GM18508 (cell line): ENCODE data around the gene WDPCP.
A peak's percentile ranks its signal among the peaks of the same experiment; 100 is the strongest.
"Not testable (repeated sequence)": the region's sequence is repeated elsewhere in the genome, so short reads cannot be mapped to it uniquely, and the experiment has no call there.

Experiments
- ATAC-seq: cut with Tn5 transposase; IDR thresholded peaks from one replicate; pipeline ENCODE4 v1.9.1; 2021; ENCODE audit warnings: moderate number of reproducible peaks; ENCODE audit not compliant: insufficient read depth, unreplicated experiment

The WDPCP gene

DNA sequence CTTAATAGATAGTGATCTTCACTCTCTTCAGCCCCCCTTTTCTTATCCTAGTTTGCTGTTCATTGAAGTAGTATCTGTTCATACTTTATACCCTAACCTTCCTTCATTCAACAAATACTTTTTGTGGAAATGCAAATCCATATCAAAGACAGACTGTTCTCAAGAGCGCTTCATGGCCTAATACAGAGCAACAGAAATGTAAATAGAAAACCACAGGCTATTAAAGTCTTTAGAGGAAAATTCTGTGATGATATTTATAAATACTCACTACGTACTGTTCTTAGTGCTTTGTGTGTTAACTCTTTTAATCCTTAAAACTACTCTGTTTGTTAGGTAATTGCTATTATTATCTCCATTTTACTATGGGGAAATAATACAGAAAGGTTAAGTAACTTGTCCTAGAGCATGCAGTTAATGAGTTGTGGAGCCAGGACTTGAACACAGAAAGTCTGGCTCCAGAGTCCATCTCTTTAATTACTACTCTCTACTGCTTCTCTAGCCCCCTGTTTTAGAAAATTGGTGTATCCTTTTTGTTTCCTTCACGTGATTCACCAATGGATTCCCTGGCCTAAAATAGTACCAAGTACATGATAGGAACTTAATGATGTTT, 3.4 kb upstream of the WDPCP start:
- no peak for ATAC-seq

DNA sequence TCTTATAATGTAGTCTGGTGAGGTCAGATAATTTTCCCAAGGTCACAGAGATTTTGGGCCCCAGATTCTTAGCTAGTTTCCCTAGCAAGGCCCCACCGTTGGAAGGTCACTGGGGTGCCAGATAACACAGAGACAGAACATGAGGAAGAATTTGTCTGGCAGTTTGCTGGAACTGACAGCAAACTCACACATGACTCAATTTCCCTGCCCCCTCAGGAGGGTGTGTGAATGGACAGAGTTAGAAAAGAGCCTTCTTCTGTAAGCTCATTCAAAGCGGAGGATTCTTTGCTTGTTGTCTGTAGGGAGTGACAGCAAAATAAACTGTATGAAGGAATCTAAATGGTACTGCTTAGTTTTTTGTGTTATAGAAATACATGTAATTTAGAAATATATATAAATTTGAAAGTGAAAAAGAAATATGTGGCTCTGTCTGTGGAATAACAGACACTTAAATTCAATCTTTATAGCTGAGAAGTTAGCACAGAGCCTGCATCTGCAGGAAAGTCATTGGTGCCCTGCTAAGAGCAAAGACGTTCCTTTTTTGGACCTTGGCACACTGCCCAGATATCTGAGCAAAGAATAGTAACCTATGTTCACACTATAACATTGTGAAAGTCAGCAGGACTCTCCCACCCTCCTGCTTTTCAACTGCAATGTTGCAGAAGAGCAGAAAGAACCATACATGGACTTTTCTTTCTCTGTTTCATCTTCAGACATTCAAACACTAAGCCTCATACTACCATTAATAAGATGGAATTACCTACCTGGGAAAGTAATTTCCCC, 2.5 kb upstream of the WDPCP start:
- ATAC-seq: no peak

DNA sequence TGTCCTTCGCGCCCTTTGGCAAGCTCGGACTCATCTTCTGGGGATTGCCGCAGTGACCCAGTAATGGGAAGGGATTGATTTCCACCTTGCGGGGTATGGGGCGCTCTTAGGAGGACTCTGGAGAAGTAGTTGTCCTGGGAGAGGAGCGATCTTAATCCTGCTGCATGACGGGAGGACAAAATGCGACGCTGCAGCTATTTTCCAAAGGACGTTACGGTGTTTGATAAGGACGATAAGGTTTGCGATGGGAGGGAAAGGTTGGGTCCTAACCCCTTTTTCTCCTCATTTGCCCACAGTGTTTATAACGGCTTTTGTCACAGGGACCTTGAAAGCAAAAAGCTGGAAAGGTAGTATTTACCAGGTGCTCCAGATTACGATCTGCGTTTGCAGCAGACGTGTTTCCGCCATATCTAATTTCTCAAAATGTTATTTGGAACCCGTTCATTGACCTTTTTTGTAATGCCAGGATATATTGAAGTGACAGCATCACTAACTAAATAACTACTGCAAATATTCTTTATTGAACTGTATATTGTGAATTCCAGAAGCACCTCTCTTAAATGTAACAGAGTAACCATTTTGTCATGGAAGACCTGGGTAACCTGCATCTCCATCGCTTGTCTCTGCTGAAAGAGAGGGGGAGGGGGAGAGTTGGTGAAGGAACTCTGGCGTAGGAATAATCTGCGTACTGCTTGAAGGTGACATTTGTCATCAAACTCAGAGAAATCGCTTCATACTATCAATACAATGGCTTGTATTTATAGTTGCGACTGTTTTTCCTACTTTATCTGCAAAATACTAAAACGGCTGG, 1.1 kb upstream of the WDPCP start:
- peak; percentile 5 for ATAC-seq

DNA sequence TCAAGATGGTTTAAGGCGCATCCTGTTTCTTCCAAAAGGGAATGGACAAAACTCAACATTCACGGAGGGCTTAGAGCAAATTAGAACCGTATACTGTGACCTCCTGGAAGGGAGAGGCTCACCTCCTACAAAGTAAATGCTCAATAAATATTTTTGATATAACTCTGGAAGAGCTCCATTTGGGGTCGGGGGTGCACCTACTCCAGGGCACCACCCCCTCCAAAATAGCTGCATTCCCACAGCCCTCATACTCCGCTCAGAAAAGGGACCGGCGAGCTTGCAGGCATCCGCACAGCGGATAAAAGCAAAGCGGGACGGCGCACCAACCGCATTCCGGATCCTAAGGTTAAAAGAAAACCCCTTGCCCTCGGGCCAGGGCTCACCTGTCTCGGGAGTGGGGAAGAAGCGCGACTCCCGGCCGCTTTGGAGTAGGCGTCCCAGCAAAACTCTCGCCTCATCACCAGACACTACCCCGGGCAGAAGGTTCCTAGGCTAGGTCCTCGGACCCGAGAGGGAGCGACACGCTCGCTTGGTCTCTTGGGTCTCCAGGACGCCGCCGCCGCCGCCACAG, 378 bp downstream of the WDPCP start:
- ATAC-seq: no peak

DNA sequence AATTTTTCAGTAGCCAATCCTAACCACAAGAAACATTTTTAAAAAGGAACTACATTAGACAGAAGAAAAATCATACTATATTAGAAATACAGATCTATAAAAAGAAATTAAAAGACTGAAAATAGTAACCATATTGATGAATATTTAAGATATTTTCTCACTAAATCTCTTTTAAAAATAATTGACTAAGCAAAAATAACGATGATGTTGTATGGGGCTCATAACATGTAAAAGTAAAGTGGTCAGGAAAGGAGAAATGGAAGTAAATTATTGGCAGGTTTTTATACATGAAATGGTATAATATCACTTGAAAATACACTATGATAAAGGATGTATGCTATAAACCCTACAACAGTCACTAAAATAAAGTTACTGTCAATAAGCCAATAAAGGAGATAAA, 5.4 kb downstream of the WDPCP start:
- no peak for ATAC-seq

DNA sequence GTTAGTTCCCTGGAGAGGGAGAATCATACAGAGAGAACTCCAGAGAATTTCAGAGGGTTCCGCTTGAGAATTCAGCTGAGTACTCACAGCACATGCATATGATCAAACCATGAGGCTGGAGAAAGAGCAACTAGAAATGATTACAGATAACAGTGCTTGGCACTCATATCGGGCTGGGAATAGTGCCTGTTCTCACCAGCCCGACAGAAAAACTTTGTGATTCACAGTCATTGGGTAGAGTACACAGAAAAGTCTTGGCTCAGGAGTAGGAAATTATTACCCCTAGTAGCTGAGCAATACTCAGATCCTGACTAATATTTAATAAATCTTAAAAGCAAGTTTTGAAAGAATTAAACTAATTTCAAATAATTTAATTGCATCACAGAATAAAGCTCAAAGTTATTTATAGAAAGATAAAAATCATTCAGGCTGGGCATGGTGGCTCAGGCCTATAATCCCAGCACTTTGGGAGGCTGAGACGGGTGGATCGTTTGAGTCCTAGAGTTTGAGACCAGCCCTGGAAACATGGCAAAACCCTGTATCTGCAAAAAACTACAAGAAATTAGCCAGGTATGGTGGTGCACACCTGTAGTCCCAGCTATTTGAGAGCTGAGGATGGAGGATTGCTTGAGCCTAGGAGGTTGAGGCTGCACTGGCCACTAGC, 6.8 kb downstream of the WDPCP start:
- no peak for ATAC-seq

DNA sequence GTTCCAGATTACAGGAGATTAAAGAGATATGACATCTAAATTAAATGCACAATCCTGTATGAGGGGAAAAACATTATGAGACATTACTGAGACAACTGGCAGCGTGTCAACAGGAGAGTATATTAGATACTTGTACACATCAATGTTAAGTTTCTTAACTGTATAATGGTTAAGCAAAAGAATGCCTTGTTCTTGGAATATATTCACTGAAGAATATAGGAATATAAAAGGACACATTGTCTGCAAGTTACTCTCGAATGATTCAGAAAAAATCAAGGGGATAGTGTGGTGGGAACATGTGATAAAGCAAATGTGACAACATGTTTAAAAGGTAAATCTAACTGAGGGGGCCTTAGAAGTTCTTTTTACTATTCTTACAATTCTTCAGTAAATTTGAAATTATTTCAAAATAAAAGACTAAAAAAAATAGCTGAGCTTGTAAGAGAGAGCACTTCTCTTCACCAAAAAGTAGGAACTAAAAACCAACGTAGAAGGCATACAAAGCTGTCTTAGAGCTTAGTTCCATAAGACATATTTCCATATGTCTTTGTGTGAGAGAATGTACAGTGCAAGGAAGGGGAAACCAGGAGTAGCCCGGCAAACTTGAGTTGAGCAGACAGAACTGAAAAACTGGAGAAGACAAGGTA, 7.5 kb downstream of the WDPCP start:
- no peak for ATAC-seq

DNA sequence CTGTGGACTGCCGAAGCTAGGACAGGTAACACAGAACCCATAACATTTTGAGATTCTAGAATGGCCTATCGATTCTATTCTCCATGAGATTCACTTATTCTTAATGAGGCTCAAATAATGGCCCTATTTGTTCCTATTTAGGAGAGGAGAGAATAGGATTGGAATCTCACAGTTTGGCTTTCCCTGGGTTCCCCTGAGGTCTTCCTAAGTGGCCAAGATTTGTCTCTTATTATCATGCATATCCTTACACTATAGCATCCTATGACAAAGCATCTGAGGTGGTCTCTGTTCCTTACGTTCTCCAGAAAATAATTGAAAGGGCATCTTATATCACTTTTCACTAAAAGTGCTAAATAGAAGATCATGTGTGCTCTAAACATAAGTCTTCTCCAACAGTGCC, 9.5 kb downstream of the WDPCP start:
- ATAC-seq: no peak

DNA sequence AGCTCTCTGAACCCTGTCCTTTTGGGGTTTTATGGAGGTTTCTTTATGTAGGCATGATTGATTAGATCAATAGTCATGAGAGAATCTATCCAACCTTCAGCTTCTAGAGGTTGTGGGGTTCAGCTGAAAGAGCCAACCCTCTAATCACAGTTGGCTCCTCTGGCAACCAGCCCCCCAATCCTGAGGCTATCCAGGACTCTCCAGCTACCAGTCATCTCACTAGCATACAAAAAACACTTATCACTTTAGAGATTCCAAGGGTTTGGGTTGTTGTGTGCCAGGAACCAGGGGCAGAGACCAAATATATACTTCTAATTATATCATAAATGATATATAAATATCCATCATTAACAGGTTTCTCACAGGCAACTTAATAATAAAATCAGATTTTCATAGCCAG, 11.7 kb downstream of the WDPCP start:
- no peak for ATAC-seq

DNA sequence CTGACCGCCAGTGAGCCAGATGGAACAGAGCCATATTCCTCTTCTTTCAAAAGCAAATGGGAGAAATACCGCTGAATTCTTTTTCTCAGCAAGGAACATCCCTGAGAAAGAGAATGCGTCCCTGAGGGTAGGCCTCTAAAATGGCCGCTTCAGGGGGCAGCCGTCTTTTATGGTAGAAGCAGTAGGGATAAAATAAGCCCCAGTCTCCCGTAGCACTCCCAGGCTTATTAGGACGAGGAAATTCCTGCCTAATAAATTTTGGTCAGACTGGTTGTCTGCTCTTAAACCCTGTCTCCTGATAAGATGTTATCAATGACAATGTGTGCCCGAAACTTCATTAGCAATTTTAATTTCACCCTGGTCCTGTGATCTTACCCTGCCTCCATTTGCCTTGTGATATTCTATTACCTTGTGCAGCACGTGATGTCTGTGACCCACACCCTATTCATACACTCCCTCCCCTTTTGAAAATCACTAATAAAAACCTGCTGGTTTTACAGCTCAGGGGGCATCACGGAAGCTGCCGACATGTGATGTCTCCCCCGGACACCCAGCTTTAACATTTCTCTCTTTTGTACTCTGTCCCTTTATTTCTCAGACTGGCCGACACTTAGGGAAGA, 14.4 kb downstream of the WDPCP start:
- not testable (repeated sequence) for ATAC-seq

DNA sequence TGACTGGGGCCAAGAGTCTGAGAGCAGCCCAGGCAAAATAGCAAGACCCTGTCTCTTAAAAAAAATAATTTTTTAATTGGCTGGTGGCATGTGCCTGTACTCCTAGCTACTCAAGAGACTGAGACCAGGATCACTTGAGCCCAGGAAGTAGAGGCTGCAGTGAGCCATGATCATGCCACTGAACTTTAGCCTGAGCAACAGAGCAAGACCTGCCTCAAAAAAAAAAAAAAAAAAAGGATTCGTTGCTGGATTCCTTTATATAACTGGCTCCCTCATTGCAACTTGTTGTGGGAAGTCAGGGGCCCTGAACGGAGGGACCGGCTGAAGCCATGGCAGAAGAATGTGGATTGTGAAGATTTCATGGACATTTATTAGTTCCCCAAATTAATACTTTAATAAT, 15.3 kb downstream of the WDPCP start:
- not testable (repeated sequence) for ATAC-seq

DNA sequence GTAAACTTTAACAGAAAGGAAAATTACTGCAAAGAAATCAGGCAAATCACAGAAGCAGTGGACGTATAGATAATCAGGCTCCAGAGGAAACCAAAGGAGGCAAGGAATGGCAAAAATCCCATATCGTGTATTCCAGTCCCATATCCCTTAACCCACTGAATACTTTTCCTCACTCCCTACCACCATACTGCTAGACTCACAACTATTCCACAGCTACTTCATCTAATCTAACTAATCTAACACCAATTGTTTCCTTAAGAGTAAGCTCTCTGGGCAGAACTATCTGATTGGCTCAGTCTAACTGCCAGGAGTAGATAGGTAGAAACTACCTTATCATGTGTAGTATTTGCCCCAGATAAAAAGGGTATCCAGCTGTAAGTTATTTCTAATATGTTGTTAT, 16.3 kb downstream of the WDPCP start:
- no peak for ATAC-seq

DNA sequence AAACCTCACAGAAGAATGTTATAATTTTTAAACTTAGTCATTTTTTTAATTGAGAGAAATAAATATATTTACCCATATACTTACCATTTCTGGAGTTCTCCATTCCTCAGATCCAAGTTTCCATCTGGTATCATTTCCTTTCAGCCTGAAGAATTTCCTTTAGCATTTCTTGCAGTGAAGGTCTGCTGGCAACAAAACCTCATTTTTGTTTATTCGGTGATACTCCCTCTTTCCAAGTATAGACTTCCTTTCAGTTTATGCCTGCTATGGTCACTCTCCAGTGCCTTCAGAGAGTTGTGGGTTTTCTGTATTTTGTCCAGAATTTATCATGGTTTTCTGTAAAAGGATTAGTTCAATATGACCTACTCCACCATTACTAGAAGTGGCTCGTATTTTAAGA, 17.0 kb downstream of the WDPCP start:
- ATAC-seq: no peak

DNA sequence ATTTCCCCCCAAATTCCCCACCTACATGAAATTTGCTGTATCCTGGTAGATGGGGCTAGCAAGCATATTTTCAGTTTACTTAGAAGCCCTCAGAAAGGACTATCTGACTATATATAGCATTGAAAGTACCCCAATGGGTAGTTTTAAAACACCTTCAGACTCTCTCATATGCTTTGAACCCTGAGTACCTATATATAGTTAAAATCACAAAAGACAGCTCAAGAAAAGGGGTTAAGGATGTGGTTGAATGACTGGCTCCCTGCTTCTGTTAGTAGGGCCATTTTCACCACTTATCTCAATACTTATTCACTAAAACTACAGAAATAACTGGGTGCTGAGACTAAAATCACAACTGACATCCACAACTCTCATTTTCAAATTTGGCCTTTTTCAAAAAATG, 18.5 kb downstream of the WDPCP start:
- peak; percentile 59 for ATAC-seq

DNA sequence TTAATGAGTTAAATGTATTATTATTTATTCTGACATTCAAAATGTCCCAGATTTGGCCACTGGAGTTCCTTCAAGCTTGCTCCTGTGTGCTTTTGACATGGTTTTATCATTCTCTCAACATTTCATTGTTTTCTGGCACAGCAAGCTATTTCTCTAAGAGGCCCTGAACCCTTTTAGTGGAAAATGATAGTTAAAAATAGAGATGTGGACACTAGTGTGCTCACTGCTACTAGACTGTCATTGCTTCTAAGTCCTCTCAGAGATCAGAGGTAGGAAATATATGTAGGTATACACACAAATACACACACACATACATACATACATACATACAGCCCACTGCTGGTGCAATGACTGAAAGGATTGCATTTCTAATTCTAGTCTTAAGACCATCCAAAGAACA, 25.5 kb downstream of the WDPCP start:
- no peak for ATAC-seq

DNA sequence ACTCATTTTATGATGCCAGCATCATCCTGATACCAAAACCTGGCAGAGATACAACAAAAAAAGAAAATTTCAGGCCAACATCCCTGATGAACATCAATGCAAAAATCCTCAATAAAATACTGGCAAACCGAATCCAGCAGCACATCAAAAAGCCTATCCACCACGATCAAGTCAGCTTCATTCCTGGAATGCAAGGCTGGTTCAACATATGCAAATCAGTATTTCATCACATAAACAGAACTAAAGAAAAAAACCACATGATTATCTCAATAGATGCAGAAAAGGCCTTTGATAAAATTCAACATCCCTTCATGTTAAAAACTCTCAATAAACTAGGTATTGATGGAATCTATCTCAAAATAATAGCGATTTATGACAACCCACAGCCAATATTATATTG, 29.4 kb downstream of the WDPCP start:
- not testable (repeated sequence) for ATAC-seq

DNA sequence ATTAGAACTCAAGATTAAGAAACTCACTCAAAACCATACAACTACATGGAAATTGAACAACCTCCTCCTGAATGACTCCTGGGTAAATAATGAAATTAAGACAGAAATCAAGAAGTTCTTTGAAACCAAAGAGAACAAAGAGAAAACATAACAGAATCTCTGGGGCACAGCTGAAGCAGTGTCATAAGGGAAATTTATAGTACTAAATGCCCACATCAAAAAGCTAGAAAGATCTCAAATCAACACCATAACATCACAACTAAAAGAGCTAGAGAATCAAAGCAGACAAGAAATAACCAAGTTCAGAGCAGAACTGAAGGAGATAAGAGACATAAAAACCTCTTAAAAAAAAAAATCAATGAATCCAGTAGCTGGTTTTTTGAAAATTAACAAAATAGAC, 30.5 kb downstream of the WDPCP start:
- not testable (repeated sequence) for ATAC-seq

DNA sequence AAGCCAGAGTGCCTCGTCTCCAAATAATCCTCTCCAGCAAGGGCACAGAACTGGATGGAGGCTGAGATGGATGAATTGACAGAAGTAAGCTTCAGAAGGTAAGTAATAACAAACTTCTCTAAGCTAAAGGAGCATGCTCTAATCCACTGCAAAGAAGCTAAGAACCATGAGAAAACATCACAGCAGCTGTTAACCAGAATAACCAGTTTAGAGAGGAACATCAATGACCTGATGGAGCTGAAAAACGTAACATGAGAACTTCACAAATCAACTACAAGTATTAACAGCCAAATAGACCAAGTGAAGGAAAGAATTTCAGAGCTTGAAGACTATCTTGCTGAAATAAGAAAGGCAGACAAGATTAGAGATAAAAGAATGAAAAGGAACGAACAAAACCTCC, 32.3 kb downstream of the WDPCP start:
- no peak for ATAC-seq

DNA sequence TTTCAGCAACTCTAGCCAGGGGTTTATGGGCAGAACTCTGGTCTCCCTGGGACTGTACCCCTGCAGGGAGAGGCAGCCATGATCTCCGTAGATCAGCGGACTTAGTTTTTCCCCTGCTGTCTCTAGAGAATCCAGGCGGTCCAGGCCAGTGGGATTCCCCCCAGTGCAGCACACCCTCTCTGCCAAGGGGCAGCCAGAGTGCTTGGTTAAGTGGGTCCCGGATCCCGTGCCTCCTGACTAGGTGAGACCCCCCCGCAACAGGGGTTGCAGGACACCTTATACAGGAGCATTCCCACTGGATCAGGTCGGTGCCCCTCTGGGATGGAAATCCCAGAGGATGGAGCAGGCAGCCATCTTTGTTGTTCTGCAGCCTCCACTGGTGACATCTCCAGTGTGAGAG, 33.0 kb downstream of the WDPCP start:
- ATAC-seq: no peak

DNA sequence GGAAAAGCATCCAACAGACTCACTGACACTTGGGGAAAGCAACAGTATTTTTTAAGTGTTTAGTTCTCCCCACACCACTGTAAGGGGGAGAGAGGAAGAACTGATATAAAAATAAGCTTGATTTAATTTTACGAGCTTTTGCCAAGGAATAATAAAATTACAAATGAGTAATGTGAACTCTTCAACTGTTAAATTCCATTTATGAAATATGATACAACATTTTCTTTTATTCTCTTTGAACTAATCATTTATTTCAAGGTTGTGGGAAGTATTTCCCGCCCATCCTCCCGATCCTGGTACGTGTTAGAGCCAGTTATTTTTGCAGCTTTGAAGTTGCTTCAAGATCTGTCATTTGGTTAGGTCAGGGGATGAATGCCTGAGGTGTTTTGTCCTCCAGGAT, 35.2 kb downstream of the WDPCP start:
- ATAC-seq: no peak
